ENCODE results near the gene TRAF7.

Gene TRAF7

DNA sequence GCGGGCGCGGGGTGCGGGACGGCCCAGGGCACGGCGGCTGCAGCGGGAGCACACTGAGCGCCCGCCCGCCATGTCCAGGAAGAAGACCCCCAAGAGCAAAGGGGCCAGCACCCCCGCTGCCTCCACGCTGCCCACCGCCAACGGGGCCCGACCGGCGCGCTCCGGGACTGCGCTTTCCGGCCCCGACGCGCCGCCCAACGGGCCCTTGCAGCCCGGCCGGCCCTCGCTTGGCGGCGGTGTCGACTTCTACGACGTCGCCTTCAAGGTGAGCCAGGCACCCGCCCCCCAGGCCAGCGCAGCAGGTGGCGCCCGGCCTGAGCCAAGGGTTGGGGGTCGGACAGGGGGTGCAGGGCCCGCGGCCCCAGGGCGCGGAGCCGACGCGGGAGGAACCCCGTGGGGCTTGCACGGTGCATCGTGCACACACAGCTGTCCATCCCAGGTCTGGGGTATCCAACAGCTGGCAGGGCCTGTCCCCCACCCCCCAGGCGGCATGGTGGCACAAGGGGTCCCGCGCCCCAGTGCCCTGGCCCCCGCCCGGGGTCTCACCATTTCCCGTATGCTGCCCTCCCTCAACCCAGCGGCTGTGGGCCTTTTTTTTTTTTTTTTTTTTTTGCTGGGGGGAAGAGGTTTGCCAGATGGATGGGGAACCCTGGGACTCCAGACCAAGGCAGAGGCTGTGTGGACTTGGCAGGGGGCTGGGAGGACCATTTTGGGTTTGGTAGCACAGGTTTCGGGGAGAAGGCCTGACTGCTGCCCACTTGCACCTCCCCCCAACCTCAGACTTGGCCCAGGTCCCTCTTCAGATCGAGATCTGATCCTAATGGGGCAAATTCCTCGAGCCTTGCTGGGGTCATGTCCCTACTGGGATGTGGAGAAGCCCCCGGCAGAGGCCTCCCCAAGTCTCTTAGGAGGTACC is 6.6 kb upstream of the TRAF7 start:
- peak; percentile 58 for DNase-seq

DNA sequence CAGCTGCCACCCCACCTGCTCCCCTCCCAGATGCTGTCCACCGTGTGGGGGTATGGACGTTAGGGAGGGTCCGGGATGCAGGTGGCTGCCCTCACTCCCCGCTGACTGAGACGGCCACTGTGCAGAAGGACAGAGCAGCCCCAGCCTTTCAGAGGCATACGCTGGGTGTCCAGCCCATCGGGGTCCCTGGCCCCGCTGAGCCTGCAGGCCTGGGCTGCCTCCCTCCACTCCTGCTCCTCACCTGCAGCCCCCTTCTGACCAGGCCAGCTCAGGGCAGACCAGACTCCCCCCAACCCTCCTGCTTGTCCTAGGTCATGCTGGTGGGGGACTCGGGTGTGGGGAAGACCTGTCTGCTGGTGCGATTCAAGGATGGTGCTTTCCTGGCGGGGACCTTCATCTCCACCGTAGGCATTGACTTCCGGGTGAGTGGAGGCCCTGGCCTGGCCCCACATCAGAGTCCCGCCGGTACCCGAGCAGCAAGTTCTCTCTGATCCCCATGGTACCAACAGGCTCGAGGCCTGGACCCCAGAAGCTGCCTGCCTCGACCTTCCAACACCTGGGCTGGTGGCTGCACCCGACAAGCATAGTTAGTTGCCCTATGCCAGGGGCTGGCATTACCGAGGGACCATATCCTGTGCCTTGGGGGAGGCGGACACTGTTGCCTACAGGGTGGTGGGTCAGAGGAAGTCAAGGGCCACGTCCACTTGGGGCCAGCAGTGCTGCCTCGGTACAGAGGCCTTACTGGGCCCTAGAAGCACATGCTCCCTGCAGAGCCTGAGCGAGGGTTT is 5.8 kb upstream of the TRAF7 start:
- peak; percentile 53 for DNase-seq

DNA sequence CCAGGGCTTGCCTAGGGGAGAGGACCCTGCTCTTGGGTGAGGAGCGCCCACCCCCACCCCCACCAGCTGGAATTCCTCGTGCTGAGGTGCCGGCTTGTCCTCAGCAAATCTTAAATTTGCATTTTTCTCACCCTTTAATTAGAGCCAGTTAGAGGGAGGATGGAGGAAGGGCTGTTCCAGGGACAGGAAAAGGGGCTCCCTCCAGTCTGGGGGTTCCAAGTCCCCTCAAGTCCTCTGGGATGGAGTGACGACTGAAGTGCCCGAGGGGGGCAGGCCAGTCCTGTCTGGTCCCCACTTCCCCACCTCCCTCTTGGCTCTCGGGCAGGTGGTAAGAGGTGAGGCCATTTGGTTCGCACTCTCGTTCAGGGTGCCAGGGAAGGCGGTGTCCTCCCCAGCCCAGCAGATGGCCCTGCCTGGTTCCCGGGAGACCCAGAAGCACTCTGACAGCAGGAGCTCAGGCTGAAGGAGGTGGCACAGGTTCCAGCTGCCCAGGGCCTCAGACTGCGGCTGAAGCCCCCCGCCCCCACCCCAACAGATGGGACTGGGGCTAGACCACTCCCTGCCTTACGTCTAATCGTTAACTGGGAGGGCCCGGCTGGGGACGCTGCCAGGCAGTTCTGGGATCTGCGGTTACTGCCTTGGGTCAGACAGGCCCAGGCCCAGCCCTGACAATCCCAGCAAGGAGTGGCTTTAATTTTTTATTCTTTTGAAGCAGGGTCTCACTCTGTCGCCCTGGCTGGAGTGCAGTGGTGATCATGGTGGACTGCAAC is 5.0 kb upstream of the TRAF7 start:
- DNase-seq, result peak; percentile 70

DNA sequence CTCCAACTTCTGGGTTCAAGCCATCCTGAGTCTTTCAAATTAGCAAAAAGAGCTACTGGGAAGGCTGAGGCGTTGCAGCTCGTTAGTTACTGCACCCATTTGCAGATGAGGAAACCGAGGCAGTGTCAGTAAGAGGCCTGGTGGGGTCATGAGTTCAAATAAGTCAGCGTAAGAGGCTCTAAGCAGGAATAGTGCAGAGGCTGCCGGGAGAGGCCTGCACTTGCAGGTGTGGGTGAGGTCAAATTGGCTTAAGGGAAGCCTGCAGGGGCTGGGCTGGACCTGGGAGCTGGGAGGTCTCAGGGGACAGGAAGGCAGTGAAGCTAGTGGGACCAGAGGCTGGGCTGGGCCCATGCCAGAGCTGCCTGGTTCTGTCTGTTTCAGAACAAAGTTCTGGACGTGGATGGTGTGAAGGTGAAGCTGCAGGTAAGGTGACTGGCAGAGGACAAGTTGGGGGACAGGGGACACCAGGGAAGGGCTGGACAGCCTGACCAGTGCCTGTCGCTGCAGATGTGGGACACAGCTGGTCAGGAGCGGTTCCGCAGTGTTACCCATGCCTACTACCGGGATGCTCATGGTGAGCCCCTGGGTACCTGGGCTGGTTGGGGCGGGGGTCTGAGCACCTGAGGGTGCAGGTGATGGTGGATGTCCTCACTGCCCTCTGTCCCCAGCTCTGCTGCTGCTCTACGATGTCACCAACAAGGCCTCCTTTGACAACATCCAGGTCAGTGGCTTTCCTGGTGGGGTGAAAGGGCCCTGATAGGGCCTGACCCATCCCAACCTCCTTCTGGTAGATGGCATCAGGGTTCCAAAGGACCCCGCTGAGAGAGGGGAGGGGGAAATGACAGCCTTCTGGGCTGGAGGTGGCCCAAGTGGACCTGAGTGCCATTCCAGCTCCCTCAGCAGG is 4.1 kb upstream of the TRAF7 start:
- DNase-seq, result peak; percentile 32

DNA sequence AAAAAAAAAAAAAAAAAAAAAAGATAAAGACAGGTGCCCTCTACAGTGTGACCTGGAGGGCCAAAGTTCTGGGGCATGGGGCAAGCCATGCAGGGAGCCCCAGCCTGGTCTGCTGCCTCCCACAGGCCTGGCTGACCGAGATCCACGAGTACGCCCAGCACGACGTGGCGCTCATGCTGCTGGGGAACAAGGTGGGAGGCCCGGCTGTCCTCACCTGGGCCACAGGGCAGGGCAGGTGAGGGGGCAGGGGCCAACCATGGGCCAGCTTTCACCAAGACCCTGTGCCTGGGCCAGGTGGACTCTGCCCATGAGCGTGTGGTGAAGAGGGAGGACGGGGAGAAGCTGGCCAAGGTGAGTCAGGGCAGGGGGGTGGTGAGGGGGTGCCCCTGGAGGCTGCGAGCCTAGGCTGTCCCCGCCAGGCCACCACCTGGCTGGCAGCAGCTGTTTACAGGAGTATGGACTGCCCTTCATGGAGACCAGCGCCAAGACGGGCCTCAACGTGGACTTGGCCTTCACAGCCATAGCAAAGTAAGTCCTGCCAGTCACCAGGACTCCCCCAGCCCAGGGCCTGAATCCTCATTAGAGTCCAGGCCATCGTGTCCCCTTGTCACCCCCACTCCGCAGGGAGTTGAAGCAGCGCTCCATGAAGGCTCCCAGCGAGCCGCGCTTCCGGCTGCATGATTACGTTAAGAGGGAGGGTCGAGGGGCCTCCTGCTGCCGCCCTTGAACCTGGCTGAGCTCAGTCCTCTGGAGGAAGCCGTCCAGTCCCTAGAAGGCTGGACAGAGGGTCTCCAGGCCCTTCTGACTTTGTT is 2.7 kb upstream of the TRAF7 start:
- DNase-seq, result peak; percentile 55

DNA sequence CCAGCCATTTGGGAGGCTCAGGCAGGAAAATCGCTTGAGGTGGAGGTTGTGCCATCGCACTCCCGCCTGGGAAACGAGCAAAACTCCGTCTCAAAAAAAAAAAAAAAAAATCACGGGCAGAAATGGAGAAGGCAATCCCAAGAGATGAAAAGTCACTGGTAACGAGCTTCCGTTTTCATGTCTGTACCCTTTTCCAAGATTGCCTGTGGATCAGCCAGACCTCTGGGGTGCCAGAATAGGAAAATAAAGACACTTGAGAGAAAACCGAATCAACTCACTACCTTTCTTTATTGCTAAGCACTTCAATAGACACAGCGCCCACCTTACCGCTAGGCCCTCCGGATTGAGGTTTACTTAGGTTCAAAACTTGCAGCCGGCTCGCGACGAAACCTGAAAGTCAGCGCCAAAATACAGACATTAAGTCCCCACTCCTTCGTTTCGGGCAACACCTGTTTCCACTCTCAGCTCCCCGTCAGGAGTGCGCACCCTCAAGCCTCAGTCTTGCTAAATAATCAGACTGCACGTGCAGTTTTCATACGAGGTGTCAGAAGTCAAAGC is 970 bp upstream of the TRAF7 start:
- DNase-seq, result peak; percentile 45

DNA sequence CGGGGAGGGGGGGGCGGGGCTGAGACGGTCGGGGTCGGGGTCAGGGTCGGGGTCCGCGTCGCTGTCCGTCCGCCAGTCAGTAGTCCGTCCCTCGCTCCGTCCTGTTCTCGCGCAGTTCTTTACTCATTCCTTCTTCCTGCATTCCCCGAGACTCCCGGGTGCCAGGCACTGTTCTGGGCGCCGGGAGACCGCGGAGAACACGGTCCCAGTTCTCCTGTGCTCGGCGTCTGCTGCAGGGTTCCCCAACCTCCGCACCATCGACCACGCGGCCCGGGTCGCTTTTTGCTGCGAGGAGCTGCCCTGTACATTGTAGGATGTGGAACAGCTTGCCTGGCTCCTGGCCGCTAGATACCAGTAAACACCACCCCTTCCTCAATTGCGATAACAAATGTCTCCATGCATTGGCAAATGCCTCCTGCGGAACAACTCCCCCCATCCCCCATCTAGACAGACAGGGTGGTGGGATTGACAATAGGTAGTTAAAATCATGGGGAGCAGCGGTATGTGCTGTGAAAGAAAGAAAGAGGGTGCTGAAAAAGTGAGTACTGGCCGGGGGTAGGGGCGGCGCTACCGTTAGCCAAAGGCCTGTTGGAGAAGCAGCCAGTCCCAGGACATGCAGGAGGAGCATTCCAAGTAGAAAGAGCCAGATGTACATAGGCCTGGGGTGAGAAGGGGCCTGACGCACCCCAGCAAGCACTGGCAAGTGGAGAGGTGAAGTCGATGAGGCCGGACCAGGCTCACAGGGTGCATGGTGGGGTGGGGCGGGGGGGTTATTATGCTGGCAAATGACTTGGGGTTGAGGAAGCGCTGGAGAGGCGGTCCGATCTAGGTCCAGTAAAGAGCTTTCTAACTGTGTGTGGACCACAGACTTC is 631 bp downstream of the TRAF7 start:
- peak; percentile 59 for DNase-seq

DNA sequence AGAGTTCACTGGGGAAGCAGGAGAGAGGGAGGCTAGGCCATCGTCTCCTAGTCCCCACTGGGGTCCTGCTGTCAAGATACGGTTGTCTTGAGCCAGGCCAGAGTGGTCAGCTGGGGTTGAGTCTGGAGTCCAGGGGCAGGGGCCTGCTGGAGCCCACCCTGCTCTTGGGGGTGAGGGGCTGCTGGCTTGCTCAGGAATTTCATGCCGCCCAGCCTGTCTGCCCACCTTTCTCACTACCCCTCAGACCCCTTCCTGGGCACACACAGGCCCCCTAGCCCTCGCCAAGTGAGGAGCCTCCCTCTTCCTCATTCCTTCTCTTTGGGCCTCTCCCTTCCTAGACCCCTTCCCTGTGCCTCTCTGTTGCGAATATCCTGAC is 1.3 kb downstream of the TRAF7 start:
- no peak for DNase-seq

DNA sequence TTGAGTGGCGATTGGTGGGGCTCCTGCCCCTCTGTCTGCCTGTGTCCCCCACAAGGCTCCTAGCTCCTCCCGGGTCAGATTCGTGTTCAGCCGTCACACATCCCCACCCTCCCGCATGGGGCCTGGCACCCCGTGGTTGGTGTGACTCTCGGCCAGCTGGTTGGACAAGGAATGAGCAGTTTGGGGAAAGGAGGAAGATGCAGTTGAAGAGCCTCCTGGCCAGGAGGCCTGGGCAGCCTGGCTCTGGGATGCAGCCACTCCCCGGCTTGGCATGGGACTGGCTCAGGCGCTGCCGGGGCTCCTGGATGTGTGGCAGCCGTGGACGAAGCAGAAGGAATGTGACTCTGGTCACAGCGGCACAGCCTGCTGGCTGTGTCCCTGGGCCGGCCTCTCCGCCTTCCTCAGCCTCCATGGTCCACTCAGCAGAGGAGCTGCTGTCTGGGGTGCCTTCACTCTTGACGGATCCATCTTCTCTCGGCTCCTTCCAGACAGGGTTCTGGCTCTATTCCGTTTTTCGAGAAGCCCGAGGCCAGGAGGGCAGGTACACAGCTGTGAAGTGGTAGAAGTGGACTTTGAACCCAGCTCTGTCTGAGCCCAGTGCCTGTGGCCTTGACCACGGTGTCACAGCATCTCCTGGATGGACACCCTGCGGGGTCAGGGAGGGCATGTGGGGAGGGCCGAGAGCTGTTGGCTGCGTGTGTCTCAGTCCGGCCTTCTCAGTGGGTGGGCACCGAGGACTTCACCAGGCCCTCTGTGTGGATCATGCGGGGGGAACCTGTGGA is 2.1 kb downstream of the TRAF7 start:
- no peak for DNase-seq

DNA sequence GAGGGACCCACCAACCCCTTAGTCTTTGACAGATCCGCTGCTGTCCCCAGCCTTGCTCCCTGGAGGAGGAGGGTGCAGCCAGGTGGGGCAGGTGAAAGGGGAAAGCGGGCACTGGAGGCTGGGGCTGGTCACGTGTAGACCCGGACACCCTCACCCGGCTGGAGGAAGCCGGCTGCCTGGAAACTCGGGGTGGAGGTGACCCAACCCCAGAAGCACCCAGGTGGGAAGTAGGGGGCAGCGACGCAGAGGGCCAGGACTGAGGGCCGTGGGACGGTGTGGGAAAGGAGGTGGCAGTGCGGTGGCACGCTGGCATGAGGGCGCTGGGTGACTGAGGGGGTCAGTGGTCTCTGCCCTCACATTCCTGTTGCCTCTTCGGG is 2.7 kb downstream of the TRAF7 start:
- no peak for DNase-seq

DNA sequence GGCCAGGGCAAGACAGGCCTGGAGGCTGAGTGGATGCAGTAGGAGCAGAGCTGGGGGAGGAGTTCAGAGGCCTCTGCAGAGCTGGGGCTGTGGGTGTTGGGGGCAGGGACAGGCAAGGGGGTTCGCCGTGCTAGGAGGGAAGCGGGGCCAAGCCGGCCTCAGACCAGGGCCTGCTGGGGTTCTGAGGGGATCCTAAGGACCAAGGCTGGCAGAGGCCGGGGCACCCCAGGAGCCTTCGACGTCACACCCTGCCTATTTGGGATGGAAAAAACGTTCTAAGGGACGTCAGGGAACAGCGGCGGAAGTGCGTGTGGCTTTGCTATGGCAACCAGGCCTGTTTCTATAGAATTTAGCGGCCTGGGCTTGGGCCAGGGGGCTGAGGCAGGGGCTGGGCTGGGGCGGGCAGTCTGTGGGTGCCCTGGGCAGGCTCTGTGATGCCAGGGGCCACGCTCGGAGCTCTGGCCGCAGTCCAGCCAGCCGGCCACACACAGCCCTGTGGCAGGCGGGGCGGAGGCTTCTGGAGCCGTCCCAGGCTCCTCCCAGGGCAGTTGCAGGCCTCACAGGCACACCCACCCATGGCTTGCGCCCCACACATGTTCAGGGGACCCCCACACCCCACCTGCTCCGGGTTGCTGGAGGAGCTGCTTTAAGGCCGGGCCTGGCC is 3.7 kb downstream of the TRAF7 start:
- peak; percentile 32 for DNase-seq

DNA sequence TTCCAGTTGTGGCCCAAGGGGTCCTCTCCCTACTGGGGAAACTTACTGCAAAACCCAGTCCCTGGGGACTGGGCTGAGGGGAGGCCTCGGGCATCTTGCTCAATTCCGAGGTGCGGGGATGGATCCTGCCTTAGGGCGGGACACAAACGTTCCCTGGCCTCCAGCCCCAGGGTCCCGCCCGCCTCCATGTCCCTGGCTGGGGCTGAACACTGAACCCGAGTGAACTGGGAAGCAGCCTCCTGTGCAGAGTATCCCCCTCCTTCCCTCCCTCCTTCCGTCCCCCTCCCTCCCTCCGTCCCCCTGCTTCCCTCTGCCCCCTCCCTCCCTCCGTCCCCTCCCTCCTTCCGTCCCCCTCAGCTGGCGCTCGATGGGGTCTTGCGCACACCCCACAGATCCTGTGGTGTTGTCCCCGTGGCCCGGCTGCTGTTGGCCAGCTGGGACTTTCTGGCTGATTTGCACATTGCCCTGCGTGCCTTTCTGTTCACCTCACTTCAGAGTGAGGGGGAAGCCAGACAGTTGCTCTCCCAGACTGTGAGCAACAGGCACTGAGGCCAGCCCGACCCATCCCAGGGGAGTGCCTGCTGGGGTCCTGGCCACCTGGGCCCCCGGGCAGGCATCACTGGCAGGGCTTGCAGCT is 5.5 kb downstream of the TRAF7 start:
- no peak for DNase-seq

DNA sequence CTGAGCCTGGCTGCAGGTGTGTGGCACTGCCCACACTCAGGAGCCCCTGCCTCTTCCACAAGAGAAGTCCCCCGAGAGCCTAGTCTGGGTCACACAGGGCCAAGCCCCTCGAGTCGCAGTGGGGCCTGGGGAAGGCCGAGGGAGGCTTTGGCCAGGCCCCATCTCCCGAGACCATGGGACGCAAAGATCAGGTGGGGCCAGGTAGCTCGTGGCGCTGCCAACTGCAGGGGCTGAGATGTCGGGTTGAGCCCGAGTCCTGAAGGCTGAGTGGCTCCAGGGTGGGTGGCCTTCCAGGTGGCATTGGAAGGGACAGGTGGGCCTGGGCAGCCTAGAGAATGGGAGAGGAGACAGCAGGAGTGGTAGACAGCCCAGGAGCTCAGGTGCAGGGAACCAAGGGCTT is 6.3 kb downstream of the TRAF7 start:
- DNase-seq, result no peak

DNA sequence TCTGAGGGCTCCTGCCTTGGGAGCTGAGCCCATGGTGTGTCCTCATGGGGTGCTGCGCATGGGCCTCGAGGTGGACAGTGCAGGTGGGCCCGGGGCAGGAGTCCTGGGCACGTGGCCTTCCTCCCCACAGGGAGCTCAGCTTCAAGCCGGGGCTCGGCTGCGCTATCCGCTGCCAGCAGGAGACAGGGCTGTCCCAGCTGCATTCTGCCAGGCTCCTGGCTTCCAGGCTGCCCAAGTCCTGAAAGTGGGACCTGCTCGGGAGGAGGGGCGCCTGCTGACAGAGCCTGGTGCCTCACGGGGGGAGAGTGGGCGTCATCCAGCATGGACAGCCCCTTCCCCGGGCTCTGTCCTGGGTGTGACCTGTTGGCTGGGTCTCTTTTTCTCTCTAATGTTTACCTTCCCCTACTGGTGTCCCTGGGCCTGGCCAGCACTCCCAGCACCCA is 7.1 kb downstream of the TRAF7 start:
- no peak for DNase-seq

DNA sequence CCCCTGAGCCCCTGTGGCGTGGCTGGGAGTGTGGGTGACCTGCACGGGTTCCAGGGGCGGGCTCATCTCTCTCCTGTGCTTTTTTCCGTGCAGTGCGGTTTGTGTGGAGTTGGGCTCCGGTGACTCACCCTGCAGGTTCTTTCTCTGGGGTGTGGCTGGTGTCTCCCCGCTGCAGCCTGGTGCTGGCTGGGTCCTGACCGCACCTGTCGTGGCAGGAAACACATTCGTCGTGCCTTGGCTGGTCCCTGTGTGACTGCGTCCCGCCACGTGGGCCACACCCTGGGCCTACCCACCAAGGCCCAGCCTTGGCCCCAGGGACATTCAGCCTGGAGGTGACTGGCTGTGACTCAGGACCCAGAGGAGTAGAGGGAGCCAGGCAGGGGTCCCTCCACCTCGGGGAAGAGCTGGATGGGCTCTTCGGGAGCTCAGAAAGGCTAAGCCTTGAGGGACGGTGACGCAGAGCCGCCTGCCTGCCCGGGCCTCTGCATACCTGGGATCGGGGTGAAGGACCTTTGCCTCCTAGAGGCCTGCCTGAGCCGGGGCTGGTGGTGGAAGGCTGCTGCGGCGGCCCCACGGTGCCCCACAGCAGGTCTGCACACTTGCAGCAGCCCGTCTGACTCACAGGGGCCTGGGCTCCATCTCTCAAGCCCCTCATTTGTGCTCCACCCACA is 7.8 kb downstream of the TRAF7 start:
- no peak for DNase-seq

DNA sequence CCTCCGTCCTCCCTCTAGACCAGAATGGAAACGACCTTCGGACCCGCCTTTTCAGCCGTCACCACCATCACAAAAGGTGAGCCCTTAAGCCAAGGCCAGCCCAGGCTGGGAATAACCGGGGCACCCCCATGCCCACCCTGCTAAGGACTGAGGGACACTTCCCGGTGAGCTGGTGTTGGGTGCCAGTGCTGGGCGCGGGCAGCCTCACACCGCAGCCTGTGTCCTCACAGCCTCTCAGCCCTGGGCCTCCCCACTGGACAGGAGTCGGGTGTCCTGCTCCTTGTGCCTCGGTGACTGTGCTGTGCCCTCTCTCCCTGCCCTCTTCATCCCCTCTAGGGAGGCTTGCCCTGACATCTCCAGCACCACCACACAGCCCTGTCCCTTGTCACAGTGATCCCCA is 10.3 kb downstream of the TRAF7 start:
- DNase-seq, result no peak

DNA sequence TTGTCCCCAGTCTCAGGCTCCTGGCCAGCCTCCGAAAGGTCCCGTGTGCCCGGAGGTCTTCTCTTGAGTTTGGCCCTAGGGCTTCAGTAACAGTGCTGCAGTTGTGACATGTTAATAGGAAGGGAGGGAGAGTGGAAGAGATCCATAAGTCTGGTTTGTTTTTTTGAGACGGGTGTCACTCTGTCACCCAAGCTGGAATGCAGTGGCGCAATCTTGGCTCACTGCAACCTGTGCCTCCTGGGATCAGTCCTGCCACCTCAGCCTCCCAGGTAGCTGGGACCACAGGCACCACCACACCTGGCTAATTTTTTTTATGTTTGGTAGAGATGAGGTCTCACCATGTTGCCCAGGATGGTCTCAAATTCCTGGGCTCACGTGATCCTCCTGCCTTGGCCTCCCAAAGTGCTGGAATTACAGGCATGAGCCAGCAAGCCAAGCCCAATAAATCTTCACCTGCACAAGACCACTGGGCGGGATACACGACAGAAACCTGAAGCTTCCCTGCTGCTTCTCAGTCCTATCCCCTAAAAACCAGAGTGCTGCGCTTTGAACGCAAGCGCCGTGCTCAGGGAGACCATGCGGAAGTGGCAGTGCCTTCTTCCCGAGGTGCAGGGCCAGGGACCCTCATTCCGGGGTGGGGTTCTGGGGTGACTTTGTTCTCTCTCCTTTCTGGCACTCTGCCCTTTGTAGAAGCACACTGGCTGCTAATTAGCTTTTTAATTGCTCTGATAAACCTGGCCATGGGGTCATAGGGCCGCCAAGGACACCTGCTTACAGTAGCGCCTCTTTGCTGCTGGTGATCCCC is 10.9 kb downstream of the TRAF7 start:
- no peak for DNase-seq
